Measurements from ENCODE around the gene SLC36A4.

- TF ChIP-seq NR2F2 (IDR thresholded peaks at IDR 0.05; ENCODE audit: borderline replicate concordance, low read depth) = no peak
- no peak for TF ChIP-seq POLR2AphosphoS5 (IDR thresholded peaks at IDR 0.05; ENCODE audit: low read depth, low read length)
- TF ChIP-seq POLR2A (IDR thresholded peaks at IDR 0.05; ENCODE audit: insufficient read depth in 1 of 2, low read depth in 2 of 2, low read length in 2 of 2) = no peak
- TF ChIP-seq FOXA1 (IDR thresholded peaks at IDR 0.05) = no peak
- no peak for TF ChIP-seq FOXA1 (CRISPR knock-in tag; IDR thresholded peaks at IDR 0.05)
- no peak for TF ChIP-seq ZNF407 (CRISPR knock-in tag; IDR thresholded peaks at IDR 0.05; ENCODE audit: not compliant biosample characterization)
- TF ChIP-seq DBP (CRISPR knock-in tag; IDR thresholded peaks at IDR 0.05; ENCODE audit: not compliant biosample characterization) = no peak
Observed at GRCh38 chr11:93145390-93145915, 52.3 kb downstream of the SLC36A4 start.

All from HepG2 (cell line).